Lower leg skin (tissue), 4 donors: Measurements from ENCODE around the gene TADA2A. TPM values are rescaled to one million over a fixed set of nuclear protein-coding genes. Genes with fewer than 3 reads are reported as not detected.

Source experiments
- DNase-seq, 2 donors: peaks; one replicate each; pipeline ENCODE4 v3.0.0-alpha.2; 2019; ENCODE audit warnings: low spot score in 2 of 2
- H3K4me3 ChIP-seq: fragments of 200-600 bp; sonication (generic); 2 replicates; pipeline ENCODE4 v1.5.1; 2017; ENCODE audit warnings: mild to moderate bottlenecking, low read depth; ENCODE audit not compliant: poor library complexity, severe bottlenecking
- POLR2A ChIP-seq, 2 donors: fragments of 450-650 bp; IDR thresholded peaks; one replicate each; pipeline ENCODE4 v1.6.1; 2016 to 2017; ENCODE audit warnings: antibody characterized with exemption in 2 of 2, mild to moderate bottlenecking in 1 of 2, moderate library complexity in 1 of 2
- WGBS, 2 donors: methylation state at CpG; one replicate each; pipeline ENCODE4 v1.1.5; 2018; 5-methylcytosine and 5-hydroxymethylcytosine counted together
- intact Hi-C: fragments of 100-400 bp; cut with DNase I; formaldehyde crosslinking; loops from one replicate; pipeline ENCODE4 v1.15.0; 2023; ENCODE audit warnings: low total_unique reads
- total RNA-seq, 4 donors: library from RNA; depleted of rRNA; stranded (reverse); fragments of >200 nt; gene quantifications; one replicate each; pipeline ENCODE4 v1.1.0, GENCODE V29; 2016
- TF ChIP-seq, protein P1 (sequence below), 3 donors: fragments of 450-650 bp; IDR thresholded peaks; one replicate each; pipeline ENCODE4 v1.5.1; 2016; ENCODE audit warnings: antibody characterized with exemption in 3 of 3, mild to moderate bottlenecking in 3 of 3, moderate library complexity in 2 of 3

The TADA2A gene
- total RNA-seq, 4 donors from 2014 or later, result 10.2 to 17.4 (median 14.4) TPM

DNA sequence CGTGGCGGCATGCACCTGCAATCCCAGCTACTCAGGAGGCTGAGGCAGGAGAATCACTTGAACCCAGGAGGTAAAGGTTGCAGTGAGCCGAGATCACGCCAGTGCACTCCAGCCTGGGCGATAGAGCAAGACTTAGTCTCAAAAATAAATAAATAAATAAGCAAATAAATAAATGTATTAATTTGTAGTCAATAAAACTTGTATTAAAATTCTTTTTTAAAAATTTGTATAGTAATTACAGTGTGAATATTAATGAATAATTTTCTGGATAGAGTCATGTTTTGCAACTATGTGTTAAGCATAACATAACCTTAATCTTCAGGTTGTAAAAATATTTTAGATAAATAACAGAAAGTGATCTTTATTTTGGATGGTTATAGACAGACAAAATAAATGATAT, 55.8 kb downstream of the TADA2A start:
- no peak for TF ChIP-seq POLR2A (IDR thresholded peaks at IDR 0.05)
- TF ChIP-seq, protein P1, sequence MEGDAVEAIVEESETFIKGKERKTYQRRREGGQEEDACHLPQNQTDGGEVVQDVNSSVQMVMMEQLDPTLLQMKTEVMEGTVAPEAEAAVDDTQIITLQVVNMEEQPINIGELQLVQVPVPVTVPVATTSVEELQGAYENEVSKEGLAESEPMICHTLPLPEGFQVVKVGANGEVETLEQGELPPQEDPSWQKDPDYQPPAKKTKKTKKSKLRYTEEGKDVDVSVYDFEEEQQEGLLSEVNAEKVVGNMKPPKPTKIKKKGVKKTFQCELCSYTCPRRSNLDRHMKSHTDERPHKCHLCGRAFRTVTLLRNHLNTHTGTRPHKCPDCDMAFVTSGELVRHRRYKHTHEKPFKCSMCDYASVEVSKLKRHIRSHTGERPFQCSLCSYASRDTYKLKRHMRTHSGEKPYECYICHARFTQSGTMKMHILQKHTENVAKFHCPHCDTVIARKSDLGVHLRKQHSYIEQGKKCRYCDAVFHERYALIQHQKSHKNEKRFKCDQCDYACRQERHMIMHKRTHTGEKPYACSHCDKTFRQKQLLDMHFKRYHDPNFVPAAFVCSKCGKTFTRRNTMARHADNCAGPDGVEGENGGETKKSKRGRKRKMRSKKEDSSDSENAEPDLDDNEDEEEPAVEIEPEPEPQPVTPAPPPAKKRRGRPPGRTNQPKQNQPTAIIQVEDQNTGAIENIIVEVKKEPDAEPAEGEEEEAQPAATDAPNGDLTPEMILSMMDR (IDR thresholded peaks at IDR 0.05), result no peak
- H3K4me3 ChIP-seq, result no peak overlapping the region
- no peak for DNase-seq
- WGBS, 2 donors, result 96 to 97% methylated on average over 5 of the region's 5 CpGs
- intact Hi-C loops, result no loop called here

DNA sequence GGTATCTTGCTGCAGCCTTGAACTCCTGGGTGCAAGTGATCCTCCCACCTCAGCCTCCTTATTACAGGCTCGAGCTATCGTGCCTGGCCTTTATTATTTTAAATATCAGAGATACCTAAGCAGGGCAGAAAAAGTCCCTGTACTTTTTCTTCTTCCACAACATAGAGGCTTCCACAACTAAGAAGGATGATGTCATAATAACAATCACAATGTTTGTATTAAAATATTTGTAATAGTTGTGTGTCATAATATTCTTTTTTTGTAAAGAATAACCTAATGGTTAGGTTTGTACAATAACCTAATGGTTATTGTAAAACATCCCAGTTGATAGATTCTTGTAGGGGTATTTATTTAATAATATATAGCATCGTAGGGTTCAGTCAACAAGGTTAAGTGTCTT, 56.4 kb downstream of the TADA2A start:
- 95 to 96% methylated on average over 3 of the region's 3 CpGs for WGBS, 2 donors
- TF ChIP-seq, protein P1 (IDR thresholded peaks at IDR 0.05), result no peak
- TF ChIP-seq POLR2A (IDR thresholded peaks at IDR 0.05), result no peak
- no peak overlapping the region for H3K4me3 ChIP-seq
- intact Hi-C loops, result no loop called here
- DNase-seq, result no peak

DNA sequence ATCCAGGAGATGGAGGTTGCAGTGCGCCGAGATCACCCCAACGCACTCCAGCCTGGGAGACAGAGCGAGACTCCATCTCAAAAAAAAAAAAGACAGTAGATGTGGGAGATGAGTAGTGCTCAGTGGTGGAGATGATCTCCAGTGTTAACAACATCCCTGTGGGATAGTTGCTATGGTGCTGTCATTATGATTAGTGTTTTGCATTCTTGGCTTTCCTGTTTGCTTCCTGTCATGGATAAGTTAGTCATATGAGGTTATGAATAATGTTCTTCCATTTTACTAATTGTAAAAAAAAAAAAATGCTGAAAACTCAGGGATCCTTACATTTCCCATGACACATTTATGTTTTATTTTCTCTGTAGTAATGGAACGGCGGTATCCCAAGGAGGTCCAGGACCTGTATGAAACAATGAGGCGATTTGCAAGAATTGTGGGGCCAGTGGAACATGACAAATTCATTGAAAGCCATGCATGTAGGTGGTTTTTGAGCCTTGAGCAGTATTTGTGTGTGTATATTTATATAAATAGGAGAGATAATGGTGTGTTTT, 58.5 kb downstream of the TADA2A start:
- 87 to 89% methylated on average over 7 of the region's 7 CpGs for WGBS, 2 donors
- intact Hi-C loops, result no loop called here
- no peak for TF ChIP-seq POLR2A (IDR thresholded peaks at IDR 0.05)
- TF ChIP-seq, protein P1 (IDR thresholded peaks at IDR 0.05), result no peak

DNA sequence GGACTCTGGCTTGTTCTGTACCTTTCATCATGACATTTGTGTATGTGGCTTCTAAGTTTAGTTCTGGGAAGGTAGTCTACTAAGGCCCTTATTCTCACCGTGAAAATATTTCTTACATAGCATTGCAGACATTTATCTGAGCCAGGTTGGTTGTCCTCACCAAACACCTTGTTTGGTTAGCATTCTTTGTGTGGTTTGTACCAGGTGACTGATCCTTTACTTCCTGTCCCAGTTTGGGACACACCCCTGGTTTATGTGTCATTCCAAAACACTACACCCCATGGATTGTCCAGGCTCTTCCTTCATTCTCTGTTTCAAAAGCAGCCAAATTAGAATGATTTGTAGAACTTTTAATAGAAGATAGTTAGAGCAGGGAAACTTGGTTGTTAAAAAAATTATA, 59.8 kb downstream of the TADA2A start:
- no peak for TF ChIP-seq POLR2A (IDR thresholded peaks at IDR 0.05)
- TF ChIP-seq, protein P1 (IDR thresholded peaks at IDR 0.05), result no peak
- intact Hi-C loops, result no loop called here
- no peak for DNase-seq
- no peak overlapping the region for H3K4me3 ChIP-seq
- WGBS, 2 donors, result 63 to 64% methylated on average over 1 of the region's 1 CpG

More for the DNA sequence above, 58.5 kb downstream of the TADA2A start:
- DNase-seq, result no peak
- no peak overlapping the region for H3K4me3 ChIP-seq

DNA sequence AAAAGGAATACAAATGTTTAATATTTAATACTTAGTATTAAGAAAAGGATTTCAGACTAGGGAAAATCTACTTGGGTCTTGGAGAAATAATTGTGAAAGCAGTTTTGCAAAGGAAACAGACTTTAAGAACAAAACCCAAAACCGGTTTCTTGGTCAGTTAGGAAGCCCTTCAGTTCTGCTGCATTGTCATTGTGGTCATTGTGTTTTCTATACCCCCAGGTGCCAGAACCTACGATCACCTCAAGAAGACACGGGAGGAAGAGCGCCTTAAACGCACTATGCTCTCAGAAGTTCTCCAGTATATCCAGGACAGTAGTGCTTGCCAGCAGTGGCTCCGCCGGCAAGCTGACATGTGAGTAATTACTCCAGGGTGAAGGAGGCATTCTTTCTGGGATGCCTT, 63.5 kb downstream of the TADA2A start:
- intact Hi-C loops, result no loop called here
- TF ChIP-seq POLR2A (IDR thresholded peaks at IDR 0.05), result no peak
- TF ChIP-seq, protein P1 (IDR thresholded peaks at IDR 0.05), result no peak
- H3K4me3 ChIP-seq, result no peak overlapping the region
- DNase-seq, result no peak
- 61 to 70% methylated on average over 7 of the region's 7 CpGs for WGBS, 2 donors
